SU-DHL-6 (cell line): ENCODE measurements around the gene PIP5K1B.

Experiments
- H2AFZ ChIP-seq: fragments of 200-600 bp; sonication (generic); 2 replicates; pipeline ENCODE4 v1.6.1; 2014; ENCODE audit warnings: low read depth, mild to moderate bottlenecking, moderate library complexity, mixed read lengths, antibody characterized with exemption, low read length; ENCODE audit not compliant: severe bottlenecking
- H3F3A ChIP-seq: fragments of 200-600 bp; shearing (Covaris generic); 2 replicates; pipeline ENCODE4 v1.6.0; 2016; ENCODE audit warnings: antibody characterized with exemption, mild to moderate bottlenecking; ENCODE audit not compliant: insufficient read depth
- H3K27ac ChIP-seq: fragments of 200-600 bp; sonication (generic); 2 replicates; pipeline ENCODE4 v1.5.1; 2016; ENCODE audit warnings: low read depth, mild to moderate bottlenecking, low read length, moderate library complexity, mixed read lengths
- H3K27me3 ChIP-seq: fragments of 200-600 bp; sonication (generic), shearing (Covaris generic); 2 replicates; pipeline ENCODE4 v1.6.0; 2014; ENCODE audit warnings: mild to moderate bottlenecking, low read length
- H3K36me3 ChIP-seq: fragments of 200-600 bp; sonication (generic); 2 replicates; pipeline ENCODE4 v1.6.1; 2014; ENCODE audit warnings: mild to moderate bottlenecking, low read length, mixed read lengths
- H3K4me2 ChIP-seq: fragments of 300-600, 200-600 bp; shearing (Covaris generic), sonication (generic); 2 replicates; pipeline ENCODE4 v1.6.0; 2014; ENCODE audit warnings: low read length, low read depth, mild to moderate bottlenecking; ENCODE audit not compliant: poor library complexity, severe bottlenecking
- H3K4me3 ChIP-seq: fragments of 200-600 bp; sonication (generic); 2 replicates; pipeline ENCODE4 v1.5.1; 2014; ENCODE audit warnings: antibody characterized with exemption, low read length, mild to moderate bottlenecking, mixed read lengths; ENCODE audit not compliant: insufficient read depth, poor library complexity, severe bottlenecking
- H3K79me2 ChIP-seq: fragments of 200-600 bp; sonication (generic); 2 replicates; pipeline ENCODE4 v1.6.1; 2014; ENCODE audit warnings: mild to moderate bottlenecking, low read length, moderate library complexity; ENCODE audit not compliant: insufficient read depth
- H3K9ac ChIP-seq: fragments of 200-600 bp; sonication (generic); 2 replicates; pipeline ENCODE4 v1.7.0; 2014; ENCODE audit warnings: mild to moderate bottlenecking, low read length
- H3K9me2 ChIP-seq: fragments of 200-600 bp; sonication (generic); replicated peaks from 2 replicates; pipeline ENCODE4 v1.6.1; 2014; ENCODE audit warnings: low read length; ENCODE audit not compliant: insufficient read depth
- H3K9me3 ChIP-seq: fragments of 200-600 bp; sonication (generic); 2 replicates; pipeline ENCODE4 v1.6.1; 2014; ENCODE audit warnings: low read length, mixed read lengths; ENCODE audit not compliant: insufficient read depth
- H4K20me1 ChIP-seq: fragments of 200-600 bp; sonication (generic); 2 replicates; pipeline ENCODE4 v1.6.1; 2014; ENCODE audit warnings: low read depth, mild to moderate bottlenecking, antibody characterized with exemption, low read length, moderate library complexity, mixed read lengths
- CTCF ChIP-seq: fragments of 200-600 bp; sonication (generic); IDR thresholded peaks from one replicate; pipeline ENCODE4 v1.5.1; 2017; ENCODE audit warnings: antibody characterized with exemption, mild to moderate bottlenecking, low read length, moderate library complexity; ENCODE audit not compliant: insufficient read depth, poor library complexity, severe bottlenecking
- EZH2phosphoT487 ChIP-seq: fragments of 200-600 bp; sonication (generic), shearing (Covaris generic); conservative IDR thresholded peaks from 2 replicates; pipeline ENCODE4 v1.6.1; 2018; ENCODE audit warnings: mild to moderate bottlenecking, antibody characterized with exemption, low read length, moderate library complexity, mixed read lengths

Gene PIP5K1B

GRCh38 chr9:69034071-69034470 is 329.0 kb downstream of the PIP5K1B start:
- Histone ChIP-seq H2AFZ (no peak overlapping the region), H3K9ac (no peak overlapping the region), H3K27me3 (no peaks in the 10 kb centered on the region), H3K27ac (no peak overlapping the region), H3K9me3 (no peaks in the 10 kb centered on the region), H3K4me3 (no peak overlapping the region), H3F3A (no peaks in the 10 kb centered on the region), H3K4me2 (no peak overlapping the region), H3K36me3 (no peaks in the 10 kb centered on the region), H4K20me1 (no peaks in the 10 kb centered on the region), H3K9me2 (no peaks in the 10 kb centered on the region), H3K79me2 (peaks cover 27% of the 10 kb centered on the region)
- TF ChIP-seq CTCF = no peak
- no peak for TF ChIP-seq EZH2phosphoT487

DNA sequence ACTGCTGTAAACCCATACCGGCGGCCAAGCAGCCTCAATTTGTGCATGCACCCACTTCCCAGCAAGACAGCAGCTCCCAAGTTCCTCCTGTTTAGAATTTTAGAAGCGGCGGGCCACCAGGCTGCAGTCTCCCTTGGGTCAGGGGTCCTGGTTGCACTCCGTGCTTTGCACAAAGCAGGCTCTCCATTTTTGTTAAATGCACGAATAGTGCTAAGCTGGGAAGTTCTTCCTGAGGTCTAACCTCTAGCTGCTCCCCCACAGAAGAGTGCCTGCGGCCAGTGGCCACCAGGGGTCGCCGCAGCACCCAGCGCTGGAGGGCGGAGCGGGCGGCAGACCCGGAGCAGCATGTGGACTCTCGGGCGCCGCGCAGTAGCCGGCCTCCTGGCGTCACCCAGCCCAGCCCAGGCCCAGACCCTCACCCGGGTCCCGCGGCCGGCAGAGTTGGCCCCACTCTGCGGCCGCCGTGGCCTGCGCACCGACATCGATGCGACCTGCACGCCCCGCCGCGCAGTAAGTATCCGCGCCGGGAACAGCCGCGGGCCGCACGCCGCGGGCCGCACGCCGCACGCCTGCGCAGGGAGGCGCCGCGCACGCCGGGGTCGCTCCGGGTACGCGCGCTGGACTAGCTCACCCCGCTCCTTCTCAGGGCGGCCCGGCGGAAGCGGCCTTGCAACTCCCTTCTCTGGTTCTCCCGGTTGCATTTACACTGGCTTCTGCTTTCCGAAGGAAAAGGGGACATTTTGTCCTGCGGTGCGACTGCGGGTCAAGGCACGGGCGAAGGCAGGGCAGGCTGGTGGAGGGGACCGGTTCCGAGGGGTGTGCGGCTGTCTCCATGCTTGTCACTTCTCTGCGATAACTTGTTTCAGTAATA is 330.6 kb downstream of the PIP5K1B start, which contains the start of gene FXN:
Gene FXN, plus strand, starts transcription at position 315 of the 871 bp plus-strand sequence. Its CDS starts 31 bp downstream, at position 346.
- Histone ChIP-seq H3K4me2 (peak within 1 kb of the TSS; percentile 97), H3K27ac (peak within 1 kb of the TSS; percentile 63), H4K20me1 (no peaks in the 10 kb centered on the region), H3K27me3 (no peaks in the 10 kb centered on the region), H3K9ac (peak within 1 kb of the TSS; percentile 79), H3K36me3 (no peaks in the 10 kb centered on the region), H3K4me3 (peak within 1 kb of the TSS; percentile 93), H3F3A (no peaks in the 10 kb centered on the region), H3K9me2 (no peaks in the 10 kb centered on the region), H2AFZ (peak within 1 kb of the TSS; percentile 86), H3K79me2 (peaks cover 40% of the 10 kb centered on the region), H3K9me3 (no peaks in the 10 kb centered on the region)
- peak; percentile 96 for TF ChIP-seq CTCF
- no peak for TF ChIP-seq EZH2phosphoT487

- Histone ChIP-seq H3K9me3 (no peaks in the 10 kb centered on the region), H3K27me3 (no peaks in the 10 kb centered on the region), H3K36me3 (no peaks in the 10 kb centered on the region), H3K4me3 (peak overlapping the region; percentile 93), H4K20me1 (no peaks in the 10 kb centered on the region), H3F3A (no peaks in the 10 kb centered on the region), H3K4me2 (peak overlapping the region; percentile 97), H3K9ac (peak overlapping the region; percentile 79), H3K27ac (peak overlapping the region; percentile 63), H2AFZ (peak overlapping the region; percentile 86), H3K79me2 (peaks cover 47% of the 10 kb centered on the region), H3K9me2 (no peaks in the 10 kb centered on the region)
- TF ChIP-seq EZH2phosphoT487 = no peak
- TF ChIP-seq CTCF = no peak
Measured at GRCh38 chr9:69036309-69036708, 331.3 kb downstream of the PIP5K1B start.
